Skeletal muscle tissue (tissue), 4 donors: ENCODE results near the gene CELF4. TPM values are rescaled to one million over a fixed set of nuclear protein-coding genes. Genes with fewer than 3 reads are reported as not detected.

Source experiments
- H3K27ac ChIP-seq: one replicate; pipeline ENCODE4 v1.7.0; 2013; ENCODE audit warnings: mild to moderate bottlenecking, low read depth, low read length, inconsistent platforms
- H3K27me3 ChIP-seq, 3 donors: one replicate each; pipeline ENCODE4 v1.7.0; 2013; ENCODE audit warnings: low read length in 3 of 3; ENCODE audit not compliant: control insufficient read depth in 3 of 3, insufficient read depth in 3 of 3
- H3K36me3 ChIP-seq, 3 donors: one replicate each; pipeline ENCODE4 v1.7.0; 2013; ENCODE audit warnings: low read length in 3 of 3; ENCODE audit not compliant: control insufficient read depth in 3 of 3, insufficient read depth in 3 of 3
- H3K4me1 ChIP-seq, 3 donors: one replicate each; pipeline ENCODE4 v1.7.0; 2013; ENCODE audit warnings: low read length in 3 of 3, mild to moderate bottlenecking in 3 of 3; ENCODE audit not compliant: control insufficient read depth in 3 of 3, insufficient read depth in 3 of 3
- H3K4me3 ChIP-seq, 3 donors: one replicate each; pipeline ENCODE4 v1.7.0; 2013; ENCODE audit warnings: low read length in 3 of 3
- H3K9ac ChIP-seq, 3 donors: one replicate each; pipeline ENCODE4 v1.7.0; 2013; ENCODE audit warnings: low read length in 3 of 3, mild to moderate bottlenecking in 3 of 3, moderate library complexity in 2 of 3, low read depth in 1 of 3
- H3K9me3 ChIP-seq, 3 donors: one replicate each; pipeline ENCODE4 v1.7.0; 2013; ENCODE audit warnings: low read length in 3 of 3; ENCODE audit not compliant: control insufficient read depth in 3 of 3
- total RNA-seq: library from RNA; depleted of rRNA; stranded (reverse); fragments of >200 nt; gene quantifications from one replicate; pipeline ENCODE4 v1.2.3, GENCODE V29; 2014
- donor health status: Osteomylitis.

Gene CELF4
- total RNA-seq, 1 donor from 2014 or later: not detected

DNA sequence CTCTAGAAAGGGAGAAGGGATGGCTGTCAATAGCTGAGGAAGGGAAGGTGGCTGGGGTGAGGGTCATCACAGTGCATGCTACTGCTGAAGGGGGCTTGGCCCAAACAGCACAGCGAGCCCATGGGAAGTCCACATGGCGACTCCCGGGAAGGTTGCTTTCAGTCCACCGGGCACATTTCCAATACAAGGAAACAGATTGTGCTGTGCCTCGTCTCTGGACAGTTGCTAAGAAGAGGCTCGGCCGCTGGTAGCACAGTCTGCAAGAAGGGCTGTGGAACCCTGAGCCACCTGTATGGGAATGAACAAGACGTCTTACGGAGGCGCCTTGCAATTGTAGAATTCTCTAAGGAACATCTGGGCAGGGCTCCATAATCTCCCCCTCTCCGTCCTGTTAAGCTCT lies 123.1 kb downstream of the CELF4 start:
- Histone ChIP-seq H3K9me3 (peaks cover 0 to 3% (median 0%) of the 10 kb centered on the region in 3 donors), H3K27ac (no peak overlapping the region), H3K36me3 (no peaks in the 10 kb centered on the region), H3K27me3 (peaks cover 8 to 29% (median 23%) of the 10 kb centered on the region in 3 donors), H3K9ac (no peak overlapping the region), H3K4me3 (no peak overlapping the region), H3K4me1 (no peaks in the 10 kb centered on the region)

DNA sequence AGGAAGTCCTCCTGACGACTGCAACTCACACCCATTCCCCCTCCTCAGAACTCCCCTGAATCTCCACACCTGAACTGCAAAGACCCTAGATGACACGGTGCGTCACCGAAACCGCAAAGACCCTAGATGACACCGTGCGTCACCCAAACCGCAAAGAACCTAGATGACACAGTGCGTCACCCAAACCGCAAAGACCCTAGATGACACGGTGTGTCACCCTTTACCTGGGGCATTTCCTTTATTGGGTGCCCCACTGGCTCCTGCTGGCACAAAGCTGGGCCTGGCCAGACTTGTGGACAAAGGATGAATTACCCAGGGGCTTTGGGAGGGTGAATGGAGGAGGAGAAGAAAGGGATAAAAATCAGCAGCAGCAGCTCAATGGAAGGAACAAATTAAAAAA lies 123.8 kb downstream of the CELF4 start:
- H3K9me3 ChIP-seq: peaks cover 0 to 3% (median 0%) of the 10 kb centered on the region in 3 donors
- no peaks in the 10 kb centered on the region for H3K36me3 ChIP-seq
- no peak overlapping the region for H3K4me3 ChIP-seq
- no peak overlapping the region for H3K27ac ChIP-seq
- H3K4me1 ChIP-seq: no peaks in the 10 kb centered on the region
- peaks cover 8 to 33% (median 23%) of the 10 kb centered on the region in 3 donors for H3K27me3 ChIP-seq
- H3K9ac ChIP-seq: no peak overlapping the region

DNA sequence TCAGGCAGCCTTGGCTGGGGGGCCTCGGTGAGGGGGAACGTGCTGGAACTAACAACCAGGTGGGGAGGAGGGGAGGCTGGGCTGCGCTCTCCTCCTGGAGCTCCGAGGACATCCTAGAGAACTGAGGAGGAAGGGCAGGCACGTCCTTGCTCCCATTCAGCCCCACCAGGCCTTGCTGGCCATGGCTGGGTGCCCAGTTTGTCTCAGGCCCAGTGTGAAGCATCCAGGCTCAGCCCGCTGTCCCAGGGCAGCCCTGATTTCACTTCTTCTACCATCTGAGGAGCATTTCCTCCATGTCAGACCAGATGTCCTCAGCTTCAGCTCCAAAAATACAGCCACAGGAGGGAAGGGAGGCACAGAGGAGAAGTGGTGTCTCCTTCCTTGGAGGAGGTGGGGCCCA lies 125.4 kb downstream of the CELF4 start:
- no peak overlapping the region for H3K27ac ChIP-seq
- no peaks in the 10 kb centered on the region for H3K36me3 ChIP-seq

DNA sequence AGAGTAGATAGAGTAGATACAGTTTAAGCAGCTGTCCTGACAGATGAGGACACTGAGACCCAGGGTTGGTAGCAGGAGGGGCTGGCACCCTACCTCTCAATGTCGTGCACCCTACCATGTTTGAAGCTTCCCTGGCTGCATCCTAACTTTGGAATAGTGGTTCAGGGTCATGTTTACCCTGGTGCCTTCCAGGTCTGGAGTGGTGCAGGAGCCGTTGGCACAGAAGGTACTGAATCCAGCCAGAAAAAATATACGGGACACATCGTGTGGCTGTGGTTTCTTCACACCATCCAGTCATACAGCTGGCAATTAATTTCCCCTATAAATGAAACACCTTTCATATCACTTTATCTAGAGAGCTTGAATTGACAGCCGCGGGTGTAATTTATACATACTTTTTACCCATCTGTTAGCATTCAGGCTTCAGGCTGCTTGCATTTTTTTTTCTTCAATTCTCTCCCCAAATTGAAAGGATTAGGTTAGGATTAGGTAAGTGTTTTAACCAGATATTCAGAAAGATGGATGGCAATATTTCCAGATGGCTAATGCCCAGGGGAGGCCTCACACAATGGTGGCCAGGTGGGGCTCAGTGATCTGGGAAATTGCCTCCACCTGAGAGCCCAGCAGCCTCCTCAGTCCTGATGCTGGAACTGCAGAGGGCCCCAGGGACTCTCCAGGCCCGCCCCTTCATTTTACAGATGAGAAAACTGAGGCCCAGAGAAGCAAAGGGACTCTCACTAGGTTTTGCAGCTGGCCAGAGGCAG lies 127.0 kb downstream of the CELF4 start:
- H3K4me1 ChIP-seq: no peaks in the 10 kb centered on the region
- H3K36me3 ChIP-seq: no peaks in the 10 kb centered on the region
- no peak overlapping the region for H3K4me3 ChIP-seq
- peaks cover 0 to 3% (median 0%) of the 10 kb centered on the region in 3 donors for H3K9me3 ChIP-seq
- H3K27me3 ChIP-seq: peaks cover 5 to 20% (median 18%) of the 10 kb centered on the region in 3 donors
- no peak overlapping the region for H3K9ac ChIP-seq
- no peak overlapping the region for H3K27ac ChIP-seq

More for the DNA sequence above, 125.4 kb downstream of the CELF4 start:
- peaks cover 8 to 29% (median 19%) of the 10 kb centered on the region in 3 donors for H3K27me3 ChIP-seq
- no peaks in the 10 kb centered on the region for H3K4me1 ChIP-seq
- no peak overlapping the region for H3K9ac ChIP-seq
- H3K4me3 ChIP-seq: no peak overlapping the region
- peaks cover 0 to 3% (median 0%) of the 10 kb centered on the region in 3 donors for H3K9me3 ChIP-seq

DNA sequence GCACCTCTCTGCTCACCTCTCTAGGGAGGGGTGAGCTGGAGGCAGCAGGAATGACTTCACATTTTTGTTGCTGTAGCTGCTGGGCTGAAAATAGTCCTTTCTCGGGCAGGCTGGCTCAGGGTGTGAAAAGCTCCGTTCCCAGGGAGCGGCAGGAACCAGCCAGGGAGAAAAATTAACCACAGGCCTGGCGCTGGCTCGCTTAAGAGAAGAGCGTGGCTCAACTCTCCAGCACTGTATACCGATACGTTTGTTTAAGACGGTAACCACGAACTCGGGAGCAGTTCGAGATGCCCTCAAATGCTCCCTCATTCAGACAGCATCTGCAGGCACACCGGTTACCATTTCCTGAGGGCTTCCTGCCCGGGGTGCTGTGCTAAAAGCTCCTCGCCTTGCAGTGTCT lies 129.6 kb downstream of the CELF4 start:
- H3K4me3 ChIP-seq: no peak overlapping the region
- H3K9ac ChIP-seq: no peak overlapping the region
- peaks cover 0 to 13% (median 3%) of the 10 kb centered on the region in 3 donors for H3K27me3 ChIP-seq
- H3K4me1 ChIP-seq: no peaks in the 10 kb centered on the region
- no peaks in the 10 kb centered on the region for H3K36me3 ChIP-seq
- H3K9me3 ChIP-seq: peaks cover 0 to 3% (median 0%) of the 10 kb centered on the region in 3 donors
- H3K27ac ChIP-seq: no peak overlapping the region

DNA sequence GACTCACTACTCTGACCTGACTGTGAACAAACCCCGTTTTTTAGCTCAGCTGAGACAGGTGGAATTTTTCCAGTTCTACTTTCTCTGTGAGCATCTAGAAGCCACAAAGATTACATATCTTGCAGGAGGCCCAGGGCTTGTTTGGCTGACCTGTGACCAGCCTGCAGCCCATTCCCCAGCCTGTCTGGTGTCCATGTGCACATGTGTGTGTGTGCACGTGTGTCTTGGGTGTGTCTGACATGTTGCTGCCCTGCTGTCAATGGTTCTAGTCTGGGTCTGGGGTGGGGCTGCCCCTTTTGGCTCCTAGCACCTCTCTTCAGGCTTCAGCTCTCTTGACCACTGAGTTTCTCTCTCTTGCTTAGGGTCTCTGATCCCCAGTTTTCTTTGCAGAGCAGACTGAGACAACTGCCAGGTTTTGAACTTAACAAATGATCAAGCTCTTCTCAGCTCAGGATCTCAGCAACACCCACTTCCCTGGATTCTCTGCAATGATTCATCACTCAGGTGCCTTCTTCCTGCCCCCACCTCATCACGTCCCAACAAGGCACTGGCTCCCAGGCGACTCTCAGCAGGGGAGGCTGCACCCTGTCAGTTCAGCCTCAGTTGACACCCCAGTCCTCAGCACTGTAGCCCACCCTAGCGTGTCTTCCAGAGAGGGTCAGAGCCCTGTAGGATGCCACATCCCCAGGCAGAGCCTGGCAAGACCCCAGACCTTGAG lies 130.3 kb downstream of the CELF4 start:
- peaks cover 0 to 13% (median 3%) of the 10 kb centered on the region in 3 donors for H3K27me3 ChIP-seq
- H3K36me3 ChIP-seq: no peaks in the 10 kb centered on the region
- no peaks in the 10 kb centered on the region for H3K4me1 ChIP-seq
- no peak overlapping the region for H3K4me3 ChIP-seq
- no peak overlapping the region for H3K27ac ChIP-seq
- H3K9me3 ChIP-seq: peaks cover 0 to 3% (median 0%) of the 10 kb centered on the region in 3 donors
- H3K9ac ChIP-seq: no peak overlapping the region

DNA sequence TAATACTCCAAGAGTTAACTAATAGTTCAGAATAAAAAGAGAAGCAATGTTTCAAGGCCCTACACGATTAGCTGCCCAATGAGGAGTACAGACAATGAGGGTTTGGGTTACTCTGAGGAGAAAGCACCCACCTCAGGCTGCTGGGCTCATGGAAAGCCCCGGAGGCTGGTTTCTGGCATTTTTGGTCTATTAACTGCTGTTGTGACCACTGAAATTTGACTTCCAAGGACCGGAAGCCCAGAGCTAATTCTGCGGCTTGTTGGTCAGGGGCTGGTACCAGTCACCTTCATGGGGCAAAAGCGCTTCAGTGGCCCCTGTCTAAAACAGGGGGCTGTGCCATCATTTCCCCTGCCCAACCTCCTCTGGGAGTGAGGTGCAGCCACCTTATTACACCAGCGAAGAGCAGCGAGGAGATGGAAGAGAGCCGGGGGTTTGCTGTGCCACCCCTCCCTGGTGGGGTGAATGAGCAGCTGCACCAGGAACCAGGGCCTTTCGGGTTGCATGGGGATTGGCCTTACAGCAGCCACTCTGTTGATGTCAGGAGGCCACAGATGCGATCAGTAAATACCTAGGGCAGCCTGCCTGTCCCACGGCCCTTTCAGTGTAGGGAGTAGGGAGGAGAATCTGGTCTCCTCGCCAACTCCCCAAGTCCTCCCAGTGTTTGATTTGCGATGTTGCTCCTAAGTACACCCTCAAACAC lies 131.3 kb downstream of the CELF4 start:
- Histone ChIP-seq H3K4me1 (no peaks in the 10 kb centered on the region), H3K27me3 (peaks cover 0 to 10% (median 3%) of the 10 kb centered on the region in 3 donors)

DNA sequence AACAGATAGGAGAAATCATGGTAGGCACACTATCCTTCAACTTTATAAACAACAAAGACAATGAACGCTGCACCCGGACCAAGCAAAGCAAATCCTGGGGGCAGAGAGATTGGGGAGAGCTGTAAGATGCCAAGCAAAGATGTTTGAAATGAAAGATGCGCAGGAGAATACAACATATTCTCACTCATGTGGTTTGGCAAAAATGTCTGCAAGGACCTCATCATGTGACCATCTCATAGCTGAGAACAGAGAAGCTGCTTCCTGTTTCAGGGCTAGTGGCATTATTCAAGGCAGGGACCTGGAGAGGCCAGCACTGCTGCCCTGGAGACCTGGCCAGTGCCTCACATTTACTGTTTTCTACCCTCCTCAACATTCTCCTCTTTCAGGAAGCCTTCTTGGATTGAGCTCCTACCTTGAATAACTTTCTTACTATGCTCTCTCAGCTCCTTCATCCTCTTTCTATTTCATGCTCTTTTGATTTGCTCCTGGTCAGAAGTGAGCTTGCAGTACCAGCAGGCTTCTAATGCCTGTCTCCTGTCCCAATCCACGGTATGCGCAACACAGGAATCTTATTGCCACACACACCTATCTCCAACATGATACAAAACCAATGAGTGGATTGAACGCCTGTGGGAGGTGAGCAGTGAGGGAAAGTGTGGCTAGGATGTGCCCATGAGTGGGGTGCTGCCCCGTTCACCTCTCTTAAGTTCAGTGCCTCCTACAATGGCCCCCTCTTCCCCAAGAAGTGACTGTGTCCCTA lies 133.0 kb downstream of the CELF4 start:
- no peak overlapping the region for H3K9ac ChIP-seq
- no peak overlapping the region for H3K4me3 ChIP-seq
- H3K4me1 ChIP-seq: no peaks in the 10 kb centered on the region
- no peaks in the 10 kb centered on the region for H3K36me3 ChIP-seq
- peaks cover 0 to 10% (median 3%) of the 10 kb centered on the region in 3 donors for H3K27me3 ChIP-seq
- H3K9me3 ChIP-seq: no peaks in the 10 kb centered on the region
- no peak overlapping the region for H3K27ac ChIP-seq

More for the DNA sequence above, 131.3 kb downstream of the CELF4 start:
- Histone ChIP-seq H3K9ac (no peak overlapping the region), H3K27ac (no peak overlapping the region), H3K36me3 (no peaks in the 10 kb centered on the region), H3K9me3 (peaks cover 0 to 3% (median 0%) of the 10 kb centered on the region in 3 donors), H3K4me3 (no peak overlapping the region)

DNA sequence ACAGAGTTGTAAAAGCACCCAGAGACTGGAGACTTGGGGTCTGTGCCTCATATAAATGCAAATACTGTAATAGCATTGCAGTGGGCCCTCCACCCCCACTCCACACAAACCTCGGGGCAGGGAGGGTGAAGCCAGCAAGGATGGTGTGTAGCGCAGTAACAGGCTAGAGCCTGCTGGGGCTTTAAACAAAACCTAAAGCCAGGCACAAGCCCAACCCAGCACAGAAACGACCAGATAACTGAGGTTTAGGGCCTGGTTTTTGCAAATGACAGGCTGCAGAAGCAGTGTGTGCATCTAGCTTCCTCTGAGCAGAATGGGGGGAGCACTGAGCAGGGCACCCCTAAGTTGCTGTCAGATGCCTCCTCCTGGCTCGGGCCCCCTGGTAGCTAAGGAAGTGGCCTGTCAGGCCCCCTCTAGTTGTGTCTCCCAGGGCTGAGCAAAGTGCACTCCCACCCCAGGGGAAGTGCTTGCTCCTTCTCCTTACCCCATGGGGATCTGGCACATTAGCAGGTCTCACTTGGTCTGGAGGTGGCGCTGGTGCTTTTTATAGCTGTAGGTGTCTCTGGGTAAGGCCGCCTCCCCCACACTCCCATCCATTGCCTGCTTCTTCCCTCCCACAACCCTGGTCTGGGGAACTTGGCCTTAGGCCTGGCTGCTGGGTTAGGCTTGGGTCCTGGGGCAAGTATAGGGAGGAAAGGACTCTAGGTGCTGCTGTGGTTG lies 135.1 kb downstream of the CELF4 start:
- H3K36me3 ChIP-seq: no peaks in the 10 kb centered on the region
- no peaks in the 10 kb centered on the region for H3K4me1 ChIP-seq
- no peaks in the 10 kb centered on the region for H3K9me3 ChIP-seq
- H3K27ac ChIP-seq: no peak overlapping the region
- H3K9ac ChIP-seq: no peak overlapping the region
- peaks cover 0 to 5% (median 0%) of the 10 kb centered on the region in 3 donors for H3K27me3 ChIP-seq
- no peak overlapping the region for H3K4me3 ChIP-seq
